ENCODE data around the gene SCOC. TPM values are rescaled to one million over a fixed set of nuclear protein-coding genes. Genes with fewer than 3 reads are reported as not detected.
A peak's percentile ranks its signal among the peaks of the same experiment; 100 is the strongest.
"Not testable (repeated sequence)": the region's sequence is repeated elsewhere in the genome, so short reads cannot be mapped to it uniquely, and the experiment has no call there.

Gene SCOC
- total RNA-seq, 1 donor from 2014 or later: 170 TPM

GRCh38 chr4:140408974-140409373, 35.5 kb downstream of the SCOC start:
- Histone ChIP-seq H3K9ac (no peak overlapping the region), H3K4me2 (no peak overlapping the region), H3K9me3 (ENCODE audit: low read depth) (no peaks in the 10 kb centered on the region), H3K4me1 (no peaks in the 10 kb centered on the region), H3K4me3 (no peak overlapping the region), H3F3A (ENCODE audit: low read depth) (no peaks in the 10 kb centered on the region), H3K79me2 (ENCODE audit: low read depth) (no peaks in the 10 kb centered on the region), H4K20me1 (ENCODE audit: low read depth) (no peaks in the 10 kb centered on the region), H3K27ac (no peak overlapping the region), H3K36me3 (no peaks in the 10 kb centered on the region), H3K27me3 (no peaks in the 10 kb centered on the region), H2AFZ (replicated peaks) (no peak overlapping the region)
- TF ChIP-seq EZH2phosphoT487 (IDR thresholded peaks at IDR 0.05) (no peak), CTCF (IDR thresholded peaks at IDR 0.05) (no peak), EZH2 (IDR thresholded peaks at IDR 0.05) (no peak)
- Mint-ChIP-seq H3K4me3 (no peak overlapping the region), H3K9me3 (peaks cover 3% of the 10 kb centered on the region), H3K36me3 (peaks cover 2% of the 10 kb centered on the region), H3K27me3 (ENCODE audit: insufficient read depth, low read depth) (no peaks in the 10 kb centered on the region), H3K27ac (no peak overlapping the region), H3K4me1 (peaks cover 2% of the 10 kb centered on the region)
- no peak for DNase-seq (ENCODE audit: low spot score)

- H2AFZ ChIP-seq (replicated peaks); H3K4me3 Mint-ChIP-seq; H3K36me3 Mint-ChIP-seq; H3K4me1 Mint-ChIP-seq; H3K4me3 ChIP-seq; H3K27ac ChIP-seq; H3K9ac ChIP-seq; DNase-seq (ENCODE audit: low spot score); H3K27me3 Mint-ChIP-seq (ENCODE audit: insufficient read depth, low read depth); H4K20me1 ChIP-seq (ENCODE audit: low read depth); H3K9me3 ChIP-seq (ENCODE audit: low read depth); H3K36me3 ChIP-seq; H3K4me1 ChIP-seq; H3K9me3 Mint-ChIP-seq; H3K4me2 ChIP-seq; H3K27ac Mint-ChIP-seq; H3F3A ChIP-seq (ENCODE audit: low read depth); H3K27me3 ChIP-seq; H3K79me2 ChIP-seq (ENCODE audit: low read depth): not testable (repeated sequence)
Observed at GRCh38 chr4:140413130-140413969, 39.9 kb downstream of the SCOC start.

- Histone ChIP-seq H3K27me3 (peaks cover 3% of the 10 kb centered on the region), H3K4me1 (peaks cover 12% of the 10 kb centered on the region), H3K4me3 (no peak overlapping the region), H3F3A (ENCODE audit: low read depth) (peaks cover 19% of the 10 kb centered on the region), H3K27ac (no peak overlapping the region), H3K36me3 (no peaks in the 10 kb centered on the region), H3K79me2 (ENCODE audit: low read depth) (peaks cover 9% of the 10 kb centered on the region), H4K20me1 (ENCODE audit: low read depth) (no peaks in the 10 kb centered on the region), H3K4me2 (no peak overlapping the region), H3K9me3 (ENCODE audit: low read depth) (no peaks in the 10 kb centered on the region), H2AFZ (replicated peaks) (no peak overlapping the region), H3K9ac (no peak overlapping the region)
- DNase-seq (ENCODE audit: low spot score): no peak
- H3K27me3 Mint-ChIP-seq (ENCODE audit: insufficient read depth, low read depth): no peaks in the 10 kb centered on the region
- H3K36me3 Mint-ChIP-seq: peaks cover 5% of the 10 kb centered on the region
- no peak for TF ChIP-seq EZH2 (IDR thresholded peaks at IDR 0.05)
- no peak for TF ChIP-seq CTCF (IDR thresholded peaks at IDR 0.05)
- no peak for TF ChIP-seq EZH2phosphoT487 (IDR thresholded peaks at IDR 0.05)
- H3K9me3 Mint-ChIP-seq: peaks cover 5% of the 10 kb centered on the region
- H3K27ac Mint-ChIP-seq: no peak overlapping the region
- H3K4me1 Mint-ChIP-seq: peaks cover 10% of the 10 kb centered on the region
- no peak overlapping the region for H3K4me3 Mint-ChIP-seq
Observed at GRCh38 chr4:140423106-140423505, 49.7 kb downstream of the SCOC start.

- DNase-seq (ENCODE audit: low spot score): peak; percentile 73
- peak overlapping the region; percentile 48 for H3K27ac Mint-ChIP-seq
- H3K4me3 Mint-ChIP-seq: peak overlapping the region; percentile 91
- Histone ChIP-seq H3K27me3 (peaks cover 6% of the 10 kb centered on the region), H3K9ac (peak overlapping the region; percentile 51), H3K9me3 (ENCODE audit: low read depth) (no peaks in the 10 kb centered on the region), H2AFZ (replicated peaks) (peak overlapping the region; percentile 99), H4K20me1 (ENCODE audit: low read depth) (no peaks in the 10 kb centered on the region), H3K4me3 (peak overlapping the region; percentile 74), H3K27ac (no peak overlapping the region), H3K4me2 (peak overlapping the region; percentile 91), H3K36me3 (no peaks in the 10 kb centered on the region), H3K79me2 (ENCODE audit: low read depth) (peaks cover 9% of the 10 kb centered on the region), H3F3A (ENCODE audit: low read depth) (peaks cover 19% of the 10 kb centered on the region), H3K4me1 (peaks cover 13% of the 10 kb centered on the region)
- peaks cover 12% of the 10 kb centered on the region for H3K4me1 Mint-ChIP-seq
- H3K36me3 Mint-ChIP-seq: peaks cover 5% of the 10 kb centered on the region
- TF ChIP-seq EZH2 (IDR thresholded peaks at IDR 0.05) (no peak), CTCF (IDR thresholded peaks at IDR 0.05) (peak; percentile 30), EZH2phosphoT487 (IDR thresholded peaks at IDR 0.05) (no peak)
- H3K27me3 Mint-ChIP-seq (ENCODE audit: insufficient read depth, low read depth): no peaks in the 10 kb centered on the region
- H3K9me3 Mint-ChIP-seq: peaks cover 5% of the 10 kb centered on the region
Observed at GRCh38 chr4:140426610-140427105, 53.2 kb downstream of the SCOC start.

Data from neural progenitor cell (in vitro differentiated cells).